OCI-LY3 (cell line): ENCODE measurements around the gene REC8.
A peak's percentile ranks its signal among the peaks of the same experiment; 100 is the strongest.

Source experiments
- EZH2phosphoT487 ChIP-seq: fragments of 200-600 bp; shearing (Covaris generic); IDR thresholded peaks from 2 replicates; pipeline ENCODE4 v1.6.1; 2018; ENCODE audit warnings: antibody characterized with exemption, mixed run types, low read depth
- TF ChIP-seq, protein P1 (sequence below): fragments of 200-600, 300-600 bp; sonication (generic); IDR thresholded peaks from 2 replicates; pipeline ENCODE4 v1.5.1; 2014; ENCODE audit warnings: antibody characterized with exemption, low read length, low read depth

DNA sequence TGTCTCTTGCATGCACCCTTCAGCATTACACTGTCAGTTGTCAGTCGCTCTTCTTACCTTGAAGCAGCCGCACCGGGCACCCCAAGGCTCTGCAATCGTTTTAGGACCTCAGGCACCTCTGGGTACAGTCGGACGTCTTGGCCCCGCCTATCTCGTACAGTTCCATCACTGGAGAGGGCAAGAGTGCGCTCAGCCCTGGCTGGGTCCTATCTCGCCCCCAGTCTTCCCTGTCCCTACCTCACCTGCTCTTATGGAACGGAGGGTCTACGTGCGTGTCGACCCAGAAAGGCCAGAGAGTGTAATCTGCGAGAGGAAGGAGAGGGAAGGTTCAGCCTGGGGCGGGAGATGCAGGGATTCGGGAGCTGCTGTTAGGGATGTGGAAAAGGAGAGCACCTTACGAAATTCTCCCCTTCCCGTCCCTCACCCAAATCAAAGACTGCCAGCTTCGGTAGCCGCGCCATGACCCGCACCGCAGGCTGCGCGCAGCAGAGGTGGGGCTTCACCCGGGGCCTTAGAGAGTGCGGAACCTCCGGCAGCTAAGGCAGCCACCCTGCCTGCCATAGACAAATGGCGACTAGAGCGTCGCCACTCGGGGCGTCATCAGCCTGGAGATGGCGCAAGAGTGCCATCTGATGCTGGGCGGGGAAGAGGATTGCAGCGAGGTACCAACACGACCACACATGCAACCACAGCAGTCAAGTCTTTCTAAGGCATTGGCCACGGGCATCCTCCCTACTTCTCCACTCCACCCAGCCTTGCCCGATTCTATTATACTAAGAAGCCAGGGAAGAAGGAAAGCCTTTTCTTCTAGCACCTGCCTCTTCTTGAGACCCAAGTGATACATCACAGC, 43.8 kb downstream of the REC8 start, which contains the start of gene MDP1:
- no peak for TF ChIP-seq EZH2phosphoT487
- TF ChIP-seq, protein P1, sequence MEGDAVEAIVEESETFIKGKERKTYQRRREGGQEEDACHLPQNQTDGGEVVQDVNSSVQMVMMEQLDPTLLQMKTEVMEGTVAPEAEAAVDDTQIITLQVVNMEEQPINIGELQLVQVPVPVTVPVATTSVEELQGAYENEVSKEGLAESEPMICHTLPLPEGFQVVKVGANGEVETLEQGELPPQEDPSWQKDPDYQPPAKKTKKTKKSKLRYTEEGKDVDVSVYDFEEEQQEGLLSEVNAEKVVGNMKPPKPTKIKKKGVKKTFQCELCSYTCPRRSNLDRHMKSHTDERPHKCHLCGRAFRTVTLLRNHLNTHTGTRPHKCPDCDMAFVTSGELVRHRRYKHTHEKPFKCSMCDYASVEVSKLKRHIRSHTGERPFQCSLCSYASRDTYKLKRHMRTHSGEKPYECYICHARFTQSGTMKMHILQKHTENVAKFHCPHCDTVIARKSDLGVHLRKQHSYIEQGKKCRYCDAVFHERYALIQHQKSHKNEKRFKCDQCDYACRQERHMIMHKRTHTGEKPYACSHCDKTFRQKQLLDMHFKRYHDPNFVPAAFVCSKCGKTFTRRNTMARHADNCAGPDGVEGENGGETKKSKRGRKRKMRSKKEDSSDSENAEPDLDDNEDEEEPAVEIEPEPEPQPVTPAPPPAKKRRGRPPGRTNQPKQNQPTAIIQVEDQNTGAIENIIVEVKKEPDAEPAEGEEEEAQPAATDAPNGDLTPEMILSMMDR = peak; percentile 79
